Myocyte (in vitro differentiated cells): Measurements from ENCODE around the gene AP2S1. TPM values are rescaled to one million over a fixed set of nuclear protein-coding genes. Genes with fewer than 3 reads are reported as not detected.
A peak's percentile ranks its signal among the peaks of the same experiment; 100 is the strongest.
"Not testable (repeated sequence)": the region's sequence is repeated elsewhere in the genome, so short reads cannot be mapped to it uniquely, and the experiment has no call there.

Source experiments
- DNase-seq: peaks from one replicate; pipeline ENCODE4 v3.0.0-alpha.2; 2012; ENCODE audit warnings: low read depth
- total RNA-seq: library from RNA; depleted of rRNA; stranded (reverse); fragments of >200 nt; gene quantifications from 2 replicates; pipeline ENCODE4 v1.2.3, GENCODE V29; 2014

Gene AP2S1
- total RNA-seq, 1 donor from 2014 or later = 89.0 TPM

GRCh38 chr19:46809534-46810272 is 40.9 kb downstream of the AP2S1 start:
- no peak for DNase-seq

- DNase-seq = no peak
These were observed 44.0 kb downstream of the AP2S1 start for GRCh38 chr19:46806656-46807055.

- DNase-seq = not testable (repeated sequence)
These were observed 46.2 kb downstream of the AP2S1 start for GRCh38 chr19:46804432-46804831.

GRCh38 chr19:46803555-46803954 is 47.1 kb downstream of the AP2S1 start:
- DNase-seq = no peak

GRCh38 chr19:46802152-46802551 is 48.5 kb downstream of the AP2S1 start:
- no peak for DNase-seq

- no peak for DNase-seq
These were observed 51.9 kb downstream of the AP2S1 start for GRCh38 chr19:46798713-46799112.

- no peak for DNase-seq
These were observed 52.8 kb downstream of the AP2S1 start for GRCh38 chr19:46797881-46798280.

GRCh38 chr19:46791944-46792343 is 58.7 kb downstream of the AP2S1 start:
- DNase-seq = no peak

- DNase-seq = no peak
These were observed 61.3 kb downstream of the AP2S1 start for GRCh38 chr19:46789371-46789770.

- DNase-seq = no peak
These were observed 61.7 kb downstream of the AP2S1 start for GRCh38 chr19:46788968-46789338.

- DNase-seq = peak; percentile 95
These were observed 62.2 kb downstream of the AP2S1 start, which contains the start of gene SLC1A5 for GRCh38 chr19:46788262-46788967. SLC1A5 (minus strand) TSS chr19:46788594; CDS start chr19:46787965, 629 bp downstream.

Other genes starting within 250 kb of the AP2S1 start
- 85.6 and 87.7 TPM in 2 replicates for gene CALM3, start 249.5 kb downstream of the AP2S1 start, total RNA-seq
- 0.24 TPM in 1 of 2 replicates, not detected in the other for gene PTGIR, start 225.8 kb downstream of the AP2S1 start, total RNA-seq
- gene GNG8, start 214.6 kb downstream of the AP2S1 start, total RNA-seq = not detected in 2 replicates
- gene DACT3, start 189.7 kb downstream of the AP2S1 start, total RNA-seq = 3.9 and 5.9 TPM in 2 replicates
- 5.2 and 10.6 TPM in 2 replicates for gene PRKD2, start 133.7 kb downstream of the AP2S1 start, total RNA-seq
- 19.2 and 24.8 TPM in 2 replicates for gene FKRP, start 104.8 kb downstream of the AP2S1 start, total RNA-seq
- gene STRN4, start 104.4 kb downstream of the AP2S1 start, total RNA-seq = 75.0 and 82.5 TPM in 2 replicates
- 32.8 and 49.0 TPM in 2 replicates for gene SLC1A5, start 62.3 kb downstream of the AP2S1 start, total RNA-seq
- 30.5 and 31.0 TPM in 2 replicates for gene ARHGAP35, start 10.2 kb upstream of the AP2S1 start, total RNA-seq
- 1.7 and 2.0 TPM in 2 replicates for gene NPAS1, start 169.0 kb upstream of the AP2S1 start, total RNA-seq
- gene TMEM160, start 197.8 kb upstream of the AP2S1 start, total RNA-seq = 16.0 and 35.3 TPM in 2 replicates